Activated CD8-positive, alpha-beta T cell treated with anti-CD3 and anti-CD28 coated beads for 36 hours (primary cell): Measurements from ENCODE around the gene EXOC4. TPM values are rescaled to one million over a fixed set of nuclear protein-coding genes. Genes with fewer than 3 reads are reported as not detected.

Experiments used
- ATAC-seq: fragments of 200-7000 bp; cut with Tn5 transposase; one replicate; pipeline ENCODE4 v1.10.0; 2021; ENCODE audit warnings: mild to moderate bottlenecking, moderate library complexity
- CTCF ChIA-PET: fragments of 350-600 bp; sonication (Branson Sonifier 250); formaldehyde crosslinking; loops from one replicate; lab custom pipeline; 2021; ENCODE audit warnings: antibody characterized with exemption; lab: Charles Lee
- POLR2A ChIA-PET: fragments of 350-600 bp; sonication (Branson Sonifier 250); formaldehyde crosslinking; loops from one replicate; lab custom pipeline; 2021; ENCODE audit warnings: antibody characterized with exemption; lab: Charles Lee
- DNase-seq: peaks from one replicate; pipeline ENCODE4 v3.0.0-alpha.2; 2020
- H3K27ac Mint-ChIP-seq: one replicate; pipeline ENCODE4 v1.8.0; 2021; ENCODE audit warnings: mild to moderate bottlenecking, mixed read lengths
- H3K27me3 Mint-ChIP-seq: one replicate; pipeline ENCODE4 v1.8.0; 2021; ENCODE audit warnings: mixed read lengths
- H3K36me3 Mint-ChIP-seq: one replicate; pipeline ENCODE4 v1.8.0; 2021; ENCODE audit warnings: low read depth, mixed read lengths
- H3K4me1 Mint-ChIP-seq: one replicate; pipeline ENCODE4 v1.8.0; 2021; ENCODE audit warnings: low read depth, mixed read lengths
- H3K4me3 Mint-ChIP-seq: one replicate; pipeline ENCODE4 v1.8.0; 2021; ENCODE audit warnings: mild to moderate bottlenecking, moderate library complexity, mixed read lengths
- H3K9me3 Mint-ChIP-seq: one replicate; pipeline ENCODE4 v1.8.0; 2021; ENCODE audit warnings: mixed read lengths
- CTCF ChIP-seq: fragments of 200-600 bp; IDR thresholded peaks from one replicate; pipeline ENCODE4 v1.8.0; 2022; ENCODE audit warnings: antibody characterized with exemption, mild to moderate bottlenecking
- intact Hi-C: fragments of 100-400 bp; cut with micrococcal nuclease; formaldehyde crosslinking; loops from one replicate; pipeline ENCODE4 v1.10.0; 2022
- total RNA-seq, 2 experiments: library from RNA; stranded (reverse); gene quantifications; one replicate each; pipeline ENCODE4 v1.2.3, GENCODE V29; 2021

The EXOC4 gene
- total RNA-seq, 2 experiments from 2014 or later = 54.1 to 61.7 TPM

- Mint-ChIP-seq H3K36me3 (peaks cover 41% of the 10 kb centered on the region), H3K9me3 (peaks cover 17% of the 10 kb centered on the region), H3K27ac (no peak overlapping the region), H3K4me3 (no peak overlapping the region), H3K4me1 (peaks cover 13% of the 10 kb centered on the region), H3K27me3 (no peaks in the 10 kb centered on the region)
- DNase-seq (no peak), ATAC-seq (no peak)
- ChIA-PET CTCF (no interaction called here), POLR2A (interaction anchor here (0.6 kb wide), 1 partner anchor 47 kb away, joined by 3 read pairs; no protein-coding TSS in a partner anchor)
- no peak for TF ChIP-seq CTCF
- intact Hi-C loops = no loop called here
Observed at GRCh38 chr7:133348250-133348649, 95.4 kb downstream of the EXOC4 start.

- Mint-ChIP-seq H3K4me1 (peaks cover 14% of the 10 kb centered on the region), H3K27ac (no peak overlapping the region), H3K4me3 (no peak overlapping the region), H3K36me3 (peaks cover 39% of the 10 kb centered on the region), H3K9me3 (peaks cover 21% of the 10 kb centered on the region), H3K27me3 (no peaks in the 10 kb centered on the region)
- peak; percentile 37 for ATAC-seq
- DNase-seq = no peak
- POLR2A ChIA-PET = interaction anchor here (0.6 kb wide), 1 partner anchor 47 kb away, joined by 3 read pairs; no protein-coding TSS in a partner anchor
- intact Hi-C loops = no loop called here
- no peak for TF ChIP-seq CTCF
- CTCF ChIA-PET = no interaction called here
Observed at GRCh38 chr7:133349101-133349500, 96.2 kb downstream of the EXOC4 start.

- intact Hi-C loops = no loop called here
- no peak overlapping the region for H3K27ac Mint-ChIP-seq
- peaks cover 21% of the 10 kb centered on the region for H3K9me3 Mint-ChIP-seq
- ChIA-PET CTCF (no interaction called here), POLR2A (no interaction called here)
- no peaks in the 10 kb centered on the region for H3K27me3 Mint-ChIP-seq
- ATAC-seq = no peak
- no peak for DNase-seq
- no peak overlapping the region for H3K4me3 Mint-ChIP-seq
- no peak for TF ChIP-seq CTCF
- peaks cover 19% of the 10 kb centered on the region for H3K4me1 Mint-ChIP-seq
- peaks cover 39% of the 10 kb centered on the region for H3K36me3 Mint-ChIP-seq
Observed at GRCh38 chr7:133352430-133352829, 99.6 kb downstream of the EXOC4 start.

- intact Hi-C loops = no loop called here
- Mint-ChIP-seq H3K9me3 (peaks cover 21% of the 10 kb centered on the region), H3K4me3 (no peak overlapping the region), H3K36me3 (peaks cover 39% of the 10 kb centered on the region), H3K27me3 (no peaks in the 10 kb centered on the region), H3K27ac (no peak overlapping the region), H3K4me1 (peaks cover 12% of the 10 kb centered on the region)
- TF ChIP-seq CTCF = no peak
- ATAC-seq (no peak), DNase-seq (no peak)
- ChIA-PET POLR2A (no interaction called here), CTCF (interaction anchor here (1.0 kb wide), 1 partner anchor 9 kb away, joined by 3 read pairs; no protein-coding TSS in a partner anchor)
Observed at GRCh38 chr7:133353775-133354174, 100.9 kb downstream of the EXOC4 start.

- DNase-seq (no peak), ATAC-seq (no peak)
- Mint-ChIP-seq H3K27ac (no peak overlapping the region), H3K4me3 (no peak overlapping the region), H3K4me1 (peaks cover 6% of the 10 kb centered on the region), H3K27me3 (no peaks in the 10 kb centered on the region), H3K9me3 (peaks cover 18% of the 10 kb centered on the region), H3K36me3 (peaks cover 33% of the 10 kb centered on the region)
- ChIA-PET CTCF (interaction anchor here (0.9 kb wide), 1 partner anchor 12 kb away, joined by 3 read pairs; no protein-coding TSS in a partner anchor), POLR2A (no interaction called here)
- intact Hi-C loops = no loop called here
- no peak for TF ChIP-seq CTCF
Observed at GRCh38 chr7:133354546-133355324, 101.9 kb downstream of the EXOC4 start.
